Stimulated activated CD8-positive, alpha-beta memory T cell treated with anti-CD3 and anti-CD28 coated beads, Interleukin-4, amount 100 ng/mL, for 1 hour (primary cell): Measurements from ENCODE around the gene LRRC28.
"Not testable (repeated sequence)": the region's sequence is repeated elsewhere in the genome, so short reads cannot be mapped to it uniquely, and the experiment has no call there.

Experiments
- DNase-seq, 2 donors: peaks; one replicate each; pipeline ENCODE4 v3.0.0-alpha.2; 2020; ENCODE audit warnings: low read depth in 2 of 2, low spot score in 1 of 2

The LRRC28 gene

GRCh38 chr15:99250857-99251841 lies at the start of gene LRRC28:
Gene LRRC28 (plus strand): TSS chr15:99251481. CDS start chr15:99255958, 4,477 bp downstream.
- DNase-seq, result peak; percentile 65 to 83

- no peak for DNase-seq
These were observed 49.1 kb upstream of the LRRC28 start for GRCh38 chr15:99202176-99202552.

GRCh38 chr15:99207672-99208071 lies 43.6 kb upstream of the LRRC28 start:
- no peak for DNase-seq

GRCh38 chr15:99209326-99209725 lies 42.0 kb upstream of the LRRC28 start:
- DNase-seq, result no peak

- no peak for DNase-seq
These were observed 40.9 kb upstream of the LRRC28 start for GRCh38 chr15:99210334-99210733.

- DNase-seq, result no peak
These were observed 39.4 kb upstream of the LRRC28 start for GRCh38 chr15:99211926-99212325.

GRCh38 chr15:99212406-99212805 lies 38.9 kb upstream of the LRRC28 start:
- no peak for DNase-seq

- peak in 1 of 2 donors; percentile 24 for DNase-seq
These were observed 38.0 kb upstream of the LRRC28 start for GRCh38 chr15:99213187-99213811.

- DNase-seq, result no peak
These were observed 26.7 kb upstream of the LRRC28 start for GRCh38 chr15:99224372-99225214.

GRCh38 chr15:99226802-99227201 lies 24.5 kb upstream of the LRRC28 start:
- DNase-seq, result no peak

- no peak for DNase-seq
These were observed 23.0 kb upstream of the LRRC28 start for GRCh38 chr15:99228120-99228770.

GRCh38 chr15:99230867-99231266 lies 20.4 kb upstream of the LRRC28 start:
- no peak for DNase-seq

- DNase-seq, result no peak
These were observed 18.5 kb upstream of the LRRC28 start for GRCh38 chr15:99232740-99233139.

- not testable (repeated sequence) for DNase-seq
These were observed 17.1 kb upstream of the LRRC28 start for GRCh38 chr15:99234160-99234559.

GRCh38 chr15:99238849-99239248 lies 12.4 kb upstream of the LRRC28 start:
- DNase-seq, result no peak

GRCh38 chr15:99239545-99240198 lies 11.6 kb upstream of the LRRC28 start:
- no peak for DNase-seq

GRCh38 chr15:99241752-99242151 lies 9.5 kb upstream of the LRRC28 start:
- DNase-seq, result no peak

GRCh38 chr15:99244306-99244705 lies 7.0 kb upstream of the LRRC28 start:
- DNase-seq, result no peak

- DNase-seq, result no peak
These were observed 4.2 kb upstream of the LRRC28 start for GRCh38 chr15:99247062-99247461.

- no peak for DNase-seq
These were observed 3.1 kb upstream of the LRRC28 start for GRCh38 chr15:99248000-99248715.
